ENCODE data around the gene DAO.

DAO gene

GRCh38 chr12:108875682-108876361 is 4.1 kb upstream of the DAO start:
- H3K4me3 ChIP-seq (ENCODE audit: low read length), result no peak overlapping the region
- no peaks in the 10 kb centered on the region for H3K9me3 ChIP-seq (ENCODE audit: insufficient read depth, low read depth, low read length)
- no peaks in the 10 kb centered on the region for H3K27me3 ChIP-seq (ENCODE audit: insufficient read depth, low read length)
- H3K4me1 ChIP-seq (ENCODE audit: insufficient read depth, low read length), result no peaks in the 10 kb centered on the region
- H3K27ac ChIP-seq (ENCODE audit: low read depth, low read length), result no peak overlapping the region
- H3K9ac ChIP-seq (ENCODE audit: low read depth, low read length), result no peak overlapping the region
- H3K36me3 ChIP-seq (ENCODE audit: insufficient read depth, low read length), result no peaks in the 10 kb centered on the region
- 90% methylated on average over 3 of the region's 3 CpGs for WGBS

GRCh38 chr12:108876550-108876949 is 3.3 kb upstream of the DAO start:
- Histone ChIP-seq H3K9me3 (ENCODE audit: insufficient read depth, low read depth, low read length) (no peaks in the 10 kb centered on the region), H3K27me3 (ENCODE audit: insufficient read depth, low read length) (no peaks in the 10 kb centered on the region), H3K9ac (ENCODE audit: low read depth, low read length) (no peak overlapping the region), H3K36me3 (ENCODE audit: insufficient read depth, low read length) (no peaks in the 10 kb centered on the region), H3K4me3 (ENCODE audit: low read length) (no peak overlapping the region), H3K4me1 (ENCODE audit: insufficient read depth, low read length) (no peaks in the 10 kb centered on the region), H3K27ac (ENCODE audit: low read depth, low read length) (no peak overlapping the region)
- WGBS, result 96% methylated on average over 3 of the region's 3 CpGs

GRCh38 chr12:108881953-108882352 is 2.1 kb downstream of the DAO start:
- Histone ChIP-seq H3K27me3 (ENCODE audit: insufficient read depth, low read length) (no peaks in the 10 kb centered on the region), H3K9ac (ENCODE audit: low read depth, low read length) (no peak overlapping the region), H3K4me3 (ENCODE audit: low read length) (no peak overlapping the region), H3K4me1 (ENCODE audit: insufficient read depth, low read length) (no peaks in the 10 kb centered on the region), H3K27ac (ENCODE audit: low read depth, low read length) (no peak overlapping the region), H3K9me3 (ENCODE audit: insufficient read depth, low read depth, low read length) (no peaks in the 10 kb centered on the region), H3K36me3 (ENCODE audit: insufficient read depth, low read length) (no peaks in the 10 kb centered on the region)
- 90% methylated on average over 3 of the region's 3 CpGs for WGBS

- no peaks in the 10 kb centered on the region for H3K9me3 ChIP-seq (ENCODE audit: insufficient read depth, low read depth, low read length)
- no peak overlapping the region for H3K27ac ChIP-seq (ENCODE audit: low read depth, low read length)
- H3K9ac ChIP-seq (ENCODE audit: low read depth, low read length), result no peak overlapping the region
- WGBS, result 73% methylated on average over 16 of the region's 16 CpGs
- no peaks in the 10 kb centered on the region for H3K4me1 ChIP-seq (ENCODE audit: insufficient read depth, low read length)
- no peaks in the 10 kb centered on the region for H3K27me3 ChIP-seq (ENCODE audit: insufficient read depth, low read length)
- H3K4me3 ChIP-seq (ENCODE audit: low read length), result no peak overlapping the region
- no peaks in the 10 kb centered on the region for H3K36me3 ChIP-seq (ENCODE audit: insufficient read depth, low read length)
Measured at GRCh38 chr12:108884116-108885012, 4.5 kb downstream of the DAO start.

- 86% methylated on average over 9 of the region's 9 CpGs for WGBS
Measured at GRCh38 chr12:108886873-108887629, 7.2 kb downstream of the DAO start.

GRCh38 chr12:108888031-108888430 is 8.1 kb downstream of the DAO start:
- Histone ChIP-seq H3K4me3 (ENCODE audit: low read length) (no peak overlapping the region), H3K36me3 (ENCODE audit: insufficient read depth, low read length) (no peaks in the 10 kb centered on the region), H3K9me3 (ENCODE audit: insufficient read depth, low read depth, low read length) (no peaks in the 10 kb centered on the region), H3K9ac (ENCODE audit: low read depth, low read length) (no peak overlapping the region), H3K4me1 (ENCODE audit: insufficient read depth, low read length) (no peaks in the 10 kb centered on the region), H3K27ac (ENCODE audit: low read depth, low read length) (no peak overlapping the region), H3K27me3 (ENCODE audit: insufficient read depth, low read length) (no peaks in the 10 kb centered on the region)
- 89% methylated on average over 6 of the region's 6 CpGs for WGBS

More at GRCh38 chr12:108886873-108887629, 7.2 kb downstream of the DAO start:
- no peaks in the 10 kb centered on the region for H3K9me3 ChIP-seq (ENCODE audit: insufficient read depth, low read depth, low read length)
- H3K27me3 ChIP-seq (ENCODE audit: insufficient read depth, low read length), result no peaks in the 10 kb centered on the region
- H3K4me3 ChIP-seq (ENCODE audit: low read length), result no peak overlapping the region
- no peaks in the 10 kb centered on the region for H3K4me1 ChIP-seq (ENCODE audit: insufficient read depth, low read length)
- H3K27ac ChIP-seq (ENCODE audit: low read depth, low read length), result no peak overlapping the region
- H3K36me3 ChIP-seq (ENCODE audit: insufficient read depth, low read length), result no peaks in the 10 kb centered on the region
- no peak overlapping the region for H3K9ac ChIP-seq (ENCODE audit: low read depth, low read length)

GRCh38 chr12:108890208-108890607 is 10.3 kb downstream of the DAO start:
- no peak overlapping the region for H3K9ac ChIP-seq (ENCODE audit: low read depth, low read length)
- no peak overlapping the region for H3K4me3 ChIP-seq (ENCODE audit: low read length)
- no peaks in the 10 kb centered on the region for H3K36me3 ChIP-seq (ENCODE audit: insufficient read depth, low read length)
- no peaks in the 10 kb centered on the region for H3K27me3 ChIP-seq (ENCODE audit: insufficient read depth, low read length)
- no peak overlapping the region for H3K27ac ChIP-seq (ENCODE audit: low read depth, low read length)
- H3K9me3 ChIP-seq (ENCODE audit: insufficient read depth, low read depth, low read length), result no peaks in the 10 kb centered on the region
- H3K4me1 ChIP-seq (ENCODE audit: insufficient read depth, low read length), result no peaks in the 10 kb centered on the region
- 67% methylated on average over 2 of the region's 2 CpGs for WGBS

GRCh38 chr12:108895220-108895802 is 15.4 kb downstream of the DAO start:
- Histone ChIP-seq H3K27me3 (ENCODE audit: insufficient read depth, low read length) (no peaks in the 10 kb centered on the region), H3K27ac (ENCODE audit: low read depth, low read length) (no peak overlapping the region), H3K4me3 (ENCODE audit: low read length) (no peak overlapping the region), H3K36me3 (ENCODE audit: insufficient read depth, low read length) (no peaks in the 10 kb centered on the region), H3K9me3 (ENCODE audit: insufficient read depth, low read depth, low read length) (no peaks in the 10 kb centered on the region), H3K4me1 (ENCODE audit: insufficient read depth, low read length) (no peaks in the 10 kb centered on the region), H3K9ac (ENCODE audit: low read depth, low read length) (no peak overlapping the region)
- WGBS, result 82% methylated on average over 5 of the region's 5 CpGs

GRCh38 chr12:108896336-108896735 is 16.4 kb downstream of the DAO start:
- no peak overlapping the region for H3K9ac ChIP-seq (ENCODE audit: low read depth, low read length)
- H3K27ac ChIP-seq (ENCODE audit: low read depth, low read length), result no peak overlapping the region
- no peak overlapping the region for H3K4me3 ChIP-seq (ENCODE audit: low read length)
- no peaks in the 10 kb centered on the region for H3K27me3 ChIP-seq (ENCODE audit: insufficient read depth, low read length)
- no peaks in the 10 kb centered on the region for H3K36me3 ChIP-seq (ENCODE audit: insufficient read depth, low read length)
- no peaks in the 10 kb centered on the region for H3K4me1 ChIP-seq (ENCODE audit: insufficient read depth, low read length)
- 88% methylated on average over 8 of the region's 8 CpGs for WGBS
- no peaks in the 10 kb centered on the region for H3K9me3 ChIP-seq (ENCODE audit: insufficient read depth, low read depth, low read length)

GRCh38 chr12:108896817-108897216 is 16.9 kb downstream of the DAO start:
- no peaks in the 10 kb centered on the region for H3K27me3 ChIP-seq (ENCODE audit: insufficient read depth, low read length)
- H3K4me3 ChIP-seq (ENCODE audit: low read length), result no peak overlapping the region
- no peaks in the 10 kb centered on the region for H3K9me3 ChIP-seq (ENCODE audit: insufficient read depth, low read depth, low read length)
- H3K4me1 ChIP-seq (ENCODE audit: insufficient read depth, low read length), result no peaks in the 10 kb centered on the region
- no peaks in the 10 kb centered on the region for H3K36me3 ChIP-seq (ENCODE audit: insufficient read depth, low read length)
- H3K9ac ChIP-seq (ENCODE audit: low read depth, low read length), result no peak overlapping the region
- no peak overlapping the region for H3K27ac ChIP-seq (ENCODE audit: low read depth, low read length)
- 90% methylated on average over 4 of the region's 4 CpGs for WGBS

GRCh38 chr12:108899145-108899544 is 19.3 kb downstream of the DAO start:
- Histone ChIP-seq H3K4me1 (ENCODE audit: insufficient read depth, low read length) (no peaks in the 10 kb centered on the region), H3K27ac (ENCODE audit: low read depth, low read length) (no peak overlapping the region)
- 90% methylated on average over 5 of the region's 5 CpGs for WGBS

More at GRCh38 chr12:108899145-108899544, 19.3 kb downstream of the DAO start:
- Histone ChIP-seq H3K9ac (ENCODE audit: low read depth, low read length) (no peak overlapping the region), H3K4me3 (ENCODE audit: low read length) (no peak overlapping the region), H3K9me3 (ENCODE audit: insufficient read depth, low read depth, low read length) (no peaks in the 10 kb centered on the region), H3K36me3 (ENCODE audit: insufficient read depth, low read length) (no peaks in the 10 kb centered on the region), H3K27me3 (ENCODE audit: insufficient read depth, low read length) (no peaks in the 10 kb centered on the region)
